SK-MEL-5 (cell line): ENCODE results near the gene SLK. TPM values are rescaled to one million over a fixed set of nuclear protein-coding genes. Genes with fewer than 3 reads are reported as not detected.

Source experiments
- DNase-seq: peaks from one replicate; pipeline ENCODE4 v3.0.0-alpha.2; 2016; ENCODE audit warnings: low read depth, low spot score
- in situ Hi-C: cut with HindIII; loops from 2 replicates; pipeline ENCODE4 v1.10.0; 2016; ENCODE audit warnings: low sequenced_read_pairs, high pct_unique_total_duplicates, low pct_unique_long_range_greater_than_20kb
- total RNA-seq: library from RNA; depleted of rRNA; stranded (reverse); fragments of >200 nt; shearing (Covaris generic); gene quantifications from 2 replicates; pipeline ENCODE4 v1.2.3, GENCODE V29; 2014

The SLK gene
- total RNA-seq, 1 experiment from 2014 or later = 29.0 TPM

- no peak for DNase-seq
- in situ Hi-C loops = no loop called here
These were observed 69.7 kb downstream of the SLK start for GRCh38 chr10:104036518-104037260.

DNA sequence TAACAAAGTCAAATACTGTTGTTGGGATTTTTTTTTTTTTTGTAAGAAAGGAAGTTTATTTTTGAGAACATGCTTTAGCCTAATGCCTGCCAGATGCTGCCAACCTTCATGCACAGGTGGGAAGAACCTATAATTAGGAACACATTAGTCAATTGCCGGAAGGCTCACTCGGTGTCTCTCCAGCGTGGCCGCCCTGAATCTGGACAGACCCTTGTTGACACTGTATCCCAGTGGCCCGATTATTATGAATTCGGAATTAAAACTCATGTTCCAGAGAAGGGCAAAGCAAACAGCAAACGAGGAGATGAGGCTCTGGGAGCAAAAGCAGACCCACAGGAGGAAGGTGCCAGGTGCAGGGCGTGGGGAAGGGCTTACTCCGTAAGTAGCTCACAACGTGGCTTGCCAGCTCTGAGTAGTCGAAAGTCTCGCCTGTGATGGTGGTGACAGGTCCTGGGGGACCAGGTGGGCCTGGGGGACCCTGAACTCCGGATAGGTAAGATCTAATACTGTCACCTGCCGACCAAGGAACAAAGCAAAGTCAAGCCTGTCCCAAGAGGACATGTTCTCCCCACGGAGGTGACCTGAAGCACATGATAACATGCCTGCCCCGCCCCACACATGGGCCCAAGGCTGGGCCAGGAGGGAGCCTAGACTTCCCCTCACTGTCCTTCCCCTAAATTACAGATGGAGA is 70.5 kb downstream of the SLK start:
- in situ Hi-C loops = no loop called here

DNA sequence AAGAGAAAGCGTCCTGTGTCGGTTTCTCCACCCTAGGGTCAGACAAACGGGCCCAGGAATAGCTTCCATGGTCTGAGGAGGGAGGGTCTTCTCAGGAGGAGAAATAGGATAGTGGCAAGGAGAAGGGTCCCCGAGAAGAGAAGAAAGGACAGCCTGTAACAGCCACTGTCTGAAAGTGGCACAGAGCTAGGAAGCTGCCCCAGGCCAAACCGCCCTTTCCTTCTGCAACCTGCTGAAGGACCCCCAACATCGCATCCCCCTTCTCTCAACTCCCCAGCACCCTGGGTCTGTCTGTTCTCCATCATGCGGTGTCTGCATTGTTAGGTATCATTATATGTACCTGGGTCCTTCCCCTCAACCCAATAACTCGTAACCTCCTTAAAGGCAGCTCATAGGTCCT is 71.6 kb downstream of the SLK start:
- no peak for DNase-seq
- in situ Hi-C loops = no loop called here

More for the DNA sequence above, 70.5 kb downstream of the SLK start:
- DNase-seq = no peak

DNA sequence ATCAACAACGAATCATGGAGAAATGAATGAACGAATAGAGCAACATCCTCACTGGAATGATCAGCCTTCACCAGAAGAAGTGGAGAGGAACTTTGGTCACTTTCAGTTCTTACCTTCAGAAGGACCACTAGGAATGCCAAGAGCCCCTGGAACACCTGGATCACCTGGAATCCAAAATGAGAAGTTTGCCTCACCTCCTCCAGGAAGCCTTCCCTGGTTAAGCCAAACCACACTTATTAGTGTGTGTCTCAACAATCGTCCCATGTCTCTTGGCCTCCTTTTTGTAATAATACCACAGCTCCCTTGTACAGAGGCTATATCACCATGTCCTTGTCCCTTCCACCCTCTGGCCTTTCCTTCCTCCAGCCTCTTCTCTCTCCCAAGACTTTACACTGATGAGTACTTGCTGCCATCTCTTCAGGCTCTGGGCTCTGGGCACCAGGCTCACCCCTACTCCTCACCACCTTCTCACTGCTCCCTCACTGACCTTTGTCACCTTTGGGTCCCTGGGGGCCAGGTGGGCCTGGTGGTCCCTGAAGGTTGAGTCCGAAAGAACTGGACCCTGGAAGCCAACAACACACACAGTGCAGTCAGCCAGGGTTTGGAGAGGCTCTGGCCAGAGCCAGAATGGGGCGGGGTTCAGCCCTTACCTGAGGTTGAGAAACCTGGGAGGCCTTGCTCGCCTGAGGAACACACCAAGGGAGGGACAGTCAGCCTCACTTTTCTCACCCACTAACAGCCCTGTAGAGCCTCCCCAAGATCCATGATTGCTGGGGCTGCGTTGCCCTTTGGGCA is 72.2 kb downstream of the SLK start:
- in situ Hi-C loops = no loop called here
- no peak for DNase-seq

DNA sequence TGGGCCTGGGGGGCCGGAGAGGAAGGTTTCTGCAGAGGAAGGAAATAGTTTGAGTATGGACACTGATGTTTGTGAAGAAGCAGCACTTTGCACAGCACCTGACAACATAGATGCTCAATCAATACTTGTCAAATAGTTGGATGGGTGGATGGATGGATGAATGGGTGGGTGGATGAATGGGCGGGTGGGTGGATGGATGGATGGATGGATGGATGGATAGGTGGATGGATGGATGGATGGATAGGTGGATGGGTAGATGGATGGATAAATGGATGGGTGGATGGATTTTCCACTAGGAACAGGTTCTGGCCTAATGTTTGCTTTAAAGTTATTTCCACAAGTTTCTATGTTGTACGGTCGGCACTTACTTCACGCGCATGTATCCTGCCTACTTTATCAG is 73.4 kb downstream of the SLK start:
- in situ Hi-C loops = no loop called here
- DNase-seq = no peak

DNA sequence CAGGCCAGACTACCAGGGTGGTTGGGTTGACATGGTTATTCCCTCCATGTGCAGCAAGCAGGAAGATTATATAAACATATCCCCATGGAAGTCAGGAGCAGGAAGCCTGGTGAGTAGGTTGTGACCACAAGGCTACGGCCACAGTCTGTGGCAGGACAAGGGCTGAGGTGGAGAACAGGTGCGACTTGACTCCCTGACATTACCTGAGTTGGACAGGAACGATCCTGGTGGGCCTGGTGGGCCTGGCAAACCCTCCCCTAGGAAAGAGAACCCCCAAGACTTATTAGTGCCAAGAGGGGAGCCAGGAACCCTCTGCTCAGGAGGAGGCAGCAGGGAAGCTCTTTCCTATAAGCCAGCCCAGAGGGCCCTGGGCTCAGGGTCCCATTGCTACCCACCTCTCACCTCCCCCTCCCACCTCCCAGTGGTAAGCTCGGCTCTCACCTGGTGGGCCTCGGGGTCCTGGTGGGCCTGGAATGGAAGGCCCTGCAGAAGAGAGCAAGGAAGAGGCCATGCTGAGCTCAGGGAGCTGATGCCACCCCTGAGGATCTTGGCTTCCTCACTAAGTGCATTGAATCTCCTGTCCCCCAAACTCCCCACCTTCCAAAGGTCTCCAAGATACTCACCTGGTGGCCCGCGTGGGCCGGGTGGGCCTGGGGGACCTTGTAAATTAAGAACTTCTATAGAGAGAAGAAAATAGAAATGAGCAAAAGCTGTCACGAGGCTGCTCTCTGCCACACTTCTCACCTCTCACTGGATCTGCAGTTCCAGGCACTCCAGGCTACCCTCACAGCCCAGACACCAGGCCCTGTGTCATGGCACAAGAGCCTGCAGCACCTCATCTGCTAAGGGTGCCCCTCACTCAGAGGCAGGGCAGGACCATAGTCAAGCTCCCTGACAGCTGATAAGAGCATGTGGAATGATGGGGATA is 74.2 kb downstream of the SLK start:
- in situ Hi-C loops = no loop called here
- DNase-seq = no peak

DNA sequence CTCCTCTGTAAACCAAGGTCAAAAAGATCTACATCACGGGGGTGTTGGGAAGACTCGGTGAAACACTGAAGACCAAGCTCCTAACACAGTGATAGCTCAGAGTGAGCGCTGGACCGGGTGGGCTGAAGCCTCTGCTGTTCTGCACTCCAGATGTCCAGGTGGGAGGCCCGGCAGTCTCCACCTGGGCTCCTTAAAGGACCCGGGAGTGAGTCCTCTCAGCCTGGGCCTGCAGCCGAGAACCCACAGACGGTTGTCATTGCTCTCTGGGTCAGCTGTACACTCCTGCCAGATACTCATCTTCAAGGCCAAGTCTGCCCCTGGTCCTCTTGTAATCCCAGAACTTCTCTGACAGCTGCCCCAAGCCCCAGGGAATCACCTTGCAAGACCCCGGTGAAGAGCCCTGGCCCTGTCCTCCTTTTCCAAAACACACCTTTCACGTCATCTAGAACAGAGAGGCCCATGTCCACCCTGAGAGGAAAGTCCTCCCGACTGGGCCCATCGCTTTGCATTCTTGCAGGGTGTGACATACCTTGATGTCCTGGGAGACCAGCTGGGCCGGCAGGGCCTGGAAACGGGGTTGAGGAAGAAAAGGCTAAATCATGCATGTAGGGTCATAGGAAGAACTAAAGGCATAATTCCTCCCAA is 75.1 kb downstream of the SLK start:
- in situ Hi-C loops = no loop called here

DNA sequence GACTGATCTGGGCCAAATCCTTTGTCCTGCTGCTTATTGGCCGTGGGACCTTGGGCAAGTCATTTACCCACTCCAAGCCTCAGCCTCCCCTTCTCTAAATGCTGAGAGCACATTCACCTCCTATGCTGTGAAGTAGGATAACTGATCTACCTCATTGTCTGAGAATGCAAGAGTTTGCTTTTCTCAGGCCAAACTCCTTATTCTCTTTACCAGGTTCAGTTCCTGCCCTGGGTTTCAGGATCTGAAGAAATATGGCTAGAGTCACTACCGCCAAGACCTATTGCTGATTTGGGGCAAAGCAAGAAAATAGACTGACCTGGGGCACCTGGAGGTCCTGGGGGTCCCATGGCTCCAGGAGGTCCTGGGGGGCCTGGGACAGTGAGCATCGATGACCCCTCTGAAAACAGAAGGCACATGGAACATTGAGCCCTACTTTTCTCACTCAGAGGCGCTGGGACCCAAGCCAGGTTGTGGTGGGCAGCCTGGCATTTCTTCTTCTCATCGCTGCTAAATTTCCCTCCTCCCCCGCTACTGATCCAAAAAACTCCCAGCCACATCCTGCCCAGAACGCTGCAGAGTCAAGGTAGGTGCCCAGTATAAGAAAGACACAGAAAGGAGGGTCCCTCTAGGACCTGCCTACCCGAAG is 76.4 kb downstream of the SLK start:
- in situ Hi-C loops = no loop called here
- no peak for DNase-seq

More for the DNA sequence above, 75.1 kb downstream of the SLK start:
- DNase-seq = no peak

DNA sequence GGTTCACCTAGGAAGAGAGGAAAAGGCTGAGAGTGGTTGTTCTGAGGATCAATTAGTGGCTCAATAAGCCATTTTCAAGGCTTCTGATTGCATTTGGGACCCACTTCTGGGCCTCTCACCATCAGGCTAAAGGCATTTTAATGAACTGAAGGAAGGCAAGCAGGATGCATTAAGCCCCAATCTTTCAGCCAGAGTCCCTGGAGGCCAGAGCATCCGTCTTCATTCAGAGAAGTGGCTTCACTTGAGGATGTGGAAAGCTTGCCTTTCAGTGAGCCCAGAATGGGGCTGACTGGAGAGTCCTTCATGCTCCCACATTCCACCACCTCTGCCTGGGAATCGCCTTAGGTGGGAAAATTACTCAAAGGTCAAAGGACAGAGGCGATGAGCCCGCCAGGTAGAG is 76.9 kb downstream of the SLK start:
- in situ Hi-C loops = no loop called here
- no peak for DNase-seq

DNA sequence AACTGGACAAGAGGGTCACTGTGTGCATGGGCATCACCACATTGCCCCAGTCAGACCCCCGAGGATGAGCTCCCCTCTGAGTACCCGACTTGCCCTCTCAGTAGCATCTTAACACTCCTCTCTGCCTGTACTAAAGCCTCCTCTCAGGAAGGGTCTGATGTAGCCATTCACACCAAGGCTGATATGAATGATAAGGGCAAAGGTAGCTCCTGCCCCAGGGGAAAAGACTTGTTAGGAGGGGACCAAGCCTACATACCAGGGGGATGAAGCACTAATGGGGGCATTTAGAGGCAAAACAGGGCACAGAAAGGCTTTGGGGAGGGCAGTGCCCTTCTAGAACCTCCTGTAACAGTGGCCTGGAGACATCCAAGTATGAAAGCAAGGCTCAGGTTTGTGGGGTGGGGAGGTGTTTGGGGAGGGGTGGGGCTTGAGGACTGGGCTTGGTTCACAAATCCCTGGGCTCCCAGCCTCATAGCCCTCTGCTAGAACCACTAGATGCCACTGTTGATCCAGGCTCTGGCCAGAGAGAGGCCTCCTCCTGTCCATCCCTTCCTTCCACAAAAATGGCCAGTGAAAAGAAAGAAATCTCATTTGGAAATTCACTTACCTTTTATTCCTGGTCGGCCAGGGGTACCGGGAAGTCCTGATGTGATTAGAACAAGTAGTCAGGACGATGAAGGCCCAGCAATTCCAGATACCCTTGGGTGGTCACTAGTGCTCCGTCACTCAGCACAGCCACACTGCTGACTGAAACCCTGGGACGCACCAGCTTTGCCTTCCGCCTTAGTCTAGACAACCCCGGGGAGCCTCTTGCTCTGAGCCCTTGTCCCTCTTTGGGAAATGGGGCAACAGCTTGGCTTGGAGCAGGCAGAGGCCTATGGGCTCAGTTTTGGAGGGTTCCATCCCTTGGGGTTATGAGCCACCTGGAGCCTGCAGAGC is 78.5 kb downstream of the SLK start:
- DNase-seq = peak; percentile 74
- in situ Hi-C loops = no loop called here

- in situ Hi-C loops = no loop called here
- no peak for DNase-seq
These were observed 79.7 kb downstream of the SLK start for GRCh38 chr10:104046651-104047050.

GRCh38 chr10:104049504-104050250 is 82.7 kb downstream of the SLK start:
- in situ Hi-C loops = no loop called here
- no peak for DNase-seq

DNA sequence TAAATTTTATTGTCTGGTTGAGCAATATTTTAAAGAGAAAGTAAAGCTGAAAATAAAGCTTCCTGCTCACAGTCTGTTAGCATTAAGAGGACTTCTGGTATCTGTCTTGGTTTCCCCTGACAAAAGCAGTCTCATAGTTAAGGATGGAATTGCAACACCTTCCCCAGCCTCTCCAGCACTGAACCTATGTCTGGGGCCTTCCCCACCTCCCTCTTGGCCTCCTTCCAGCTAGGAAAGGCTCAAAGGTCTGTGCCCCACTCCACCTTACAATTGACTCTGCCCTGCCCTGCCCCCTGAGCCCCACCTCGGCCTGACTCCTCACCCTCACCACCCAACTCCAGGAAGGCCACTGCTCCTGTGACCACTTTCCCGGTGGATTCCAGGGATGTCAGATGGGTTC is 85.5 kb downstream of the SLK start:
- DNase-seq = no peak
- in situ Hi-C loops = no loop called here

- no peak for DNase-seq
- in situ Hi-C loops = no loop called here
These were observed 86.3 kb downstream of the SLK start for GRCh38 chr10:104053201-104053600.

GRCh38 chr10:104054430-104054829 is 87.5 kb downstream of the SLK start:
- in situ Hi-C loops = no loop called here
- DNase-seq = no peak
